ENCODE results near the gene SH3BP5.
A peak's percentile ranks its signal among the peaks of the same experiment; 100 is the strongest.

SH3BP5 gene

GRCh38 chr3:15333099-15333955 is 941 bp upstream of the SH3BP5 start:
- Histone ChIP-seq H3K27me3 (ENCODE audit: insufficient read depth, low read length) (peaks cover 28% of the 10 kb centered on the region), H3K9me3 (ENCODE audit: insufficient read depth, low read depth, low read length) (no peaks in the 10 kb centered on the region), H3K27ac (ENCODE audit: low read depth, low read length) (no peak overlapping the region), H3K4me1 (ENCODE audit: insufficient read depth, low read length) (peaks cover 16% of the 10 kb centered on the region), H3K9ac (ENCODE audit: low read depth, low read length) (peak overlapping the region; percentile 75; the same call in 1 of the 2 replicates), H3K36me3 (ENCODE audit: insufficient read depth, low read length) (no peaks in the 10 kb centered on the region), H3K4me3 (ENCODE audit: low read length) (peak overlapping the region; percentile 83)
- 85% methylated on average over 10 of the region's 10 CpGs for WGBS

GRCh38 chr3:15331606-15332404 is 581 bp downstream of the SH3BP5 start:
- H3K4me3 ChIP-seq (ENCODE audit: low read length), result peak overlapping the region; percentile 83
- H3K36me3 ChIP-seq (ENCODE audit: insufficient read depth, low read length), result 0 out of 2 replicates have a peak, but pooled peaks cover 2% of the 10 kb centered on the region
- peaks cover 28% of the 10 kb centered on the region for H3K27me3 ChIP-seq (ENCODE audit: insufficient read depth, low read length)
- peak overlapping the region; percentile 75 for H3K9ac ChIP-seq (ENCODE audit: low read depth, low read length)
- WGBS, result under 1% methylated on average over 71 of the region's 71 CpGs
- no peak overlapping the region for H3K27ac ChIP-seq (ENCODE audit: low read depth, low read length)
- no peaks in the 10 kb centered on the region for H3K9me3 ChIP-seq (ENCODE audit: insufficient read depth, low read depth, low read length)
- peaks cover 16% of the 10 kb centered on the region for H3K4me1 ChIP-seq (ENCODE audit: insufficient read depth, low read length)

- Histone ChIP-seq H3K9me3 (ENCODE audit: insufficient read depth, low read depth, low read length) (no peaks in the 10 kb centered on the region), H3K36me3 (ENCODE audit: insufficient read depth, low read length) (0 out of 2 replicates have a peak, but pooled peaks cover 2% of the 10 kb centered on the region), H3K27me3 (ENCODE audit: insufficient read depth, low read length) (peaks cover 28% of the 10 kb centered on the region), H3K4me1 (ENCODE audit: insufficient read depth, low read length) (peaks cover 16% of the 10 kb centered on the region), H3K27ac (ENCODE audit: low read depth, low read length) (no peak overlapping the region), H3K4me3 (ENCODE audit: low read length) (peak overlapping the region; percentile 83), H3K9ac (ENCODE audit: low read depth, low read length) (peak overlapping the region; percentile 75; the same call in 1 of the 2 replicates)
- 23% methylated on average over 6 of the region's 6 CpGs for WGBS
These were observed 1.2 kb downstream of the SH3BP5 start for GRCh38 chr3:15331072-15331605.

GRCh38 chr3:15330031-15330596 is 2.3 kb downstream of the SH3BP5 start:
- WGBS, result 75% methylated on average over 8 of the region's 10 CpGs
- Histone ChIP-seq H3K9me3 (ENCODE audit: insufficient read depth, low read depth, low read length) (no peaks in the 10 kb centered on the region), H3K4me1 (ENCODE audit: insufficient read depth, low read length) (peaks cover 21% of the 10 kb centered on the region), H3K27ac (ENCODE audit: low read depth, low read length) (no peak overlapping the region), H3K36me3 (ENCODE audit: insufficient read depth, low read length) (0 out of 2 replicates have a peak, but pooled peaks cover 2% of the 10 kb centered on the region), H3K9ac (ENCODE audit: low read depth, low read length) (no peak overlapping the region), H3K27me3 (ENCODE audit: insufficient read depth, low read length) (peaks cover 28% of the 10 kb centered on the region), H3K4me3 (ENCODE audit: low read length) (no peak overlapping the region)

GRCh38 chr3:15329046-15330005 is 3.1 kb downstream of the SH3BP5 start:
- H3K4me1 ChIP-seq (ENCODE audit: insufficient read depth, low read length), result peaks cover 29% of the 10 kb centered on the region
- WGBS, result 85% methylated on average over 11 of the region's 11 CpGs
- 0 out of 2 replicates have a peak, but pooled peaks cover 2% of the 10 kb centered on the region for H3K36me3 ChIP-seq (ENCODE audit: insufficient read depth, low read length)
- peaks cover 28% of the 10 kb centered on the region for H3K27me3 ChIP-seq (ENCODE audit: insufficient read depth, low read length)
- H3K9me3 ChIP-seq (ENCODE audit: insufficient read depth, low read depth, low read length), result no peaks in the 10 kb centered on the region
- H3K4me3 ChIP-seq (ENCODE audit: low read length), result no peak overlapping the region
- H3K9ac ChIP-seq (ENCODE audit: low read depth, low read length), result no peak overlapping the region
- H3K27ac ChIP-seq (ENCODE audit: low read depth, low read length), result no peak overlapping the region

GRCh38 chr3:15327941-15328340 is 4.4 kb downstream of the SH3BP5 start:
- Histone ChIP-seq H3K36me3 (ENCODE audit: insufficient read depth, low read length) (0 out of 2 replicates have a peak, but pooled peaks cover 2% of the 10 kb centered on the region), H3K9ac (ENCODE audit: low read depth, low read length) (no peak overlapping the region), H3K4me3 (ENCODE audit: low read length) (no peak overlapping the region), H3K4me1 (ENCODE audit: insufficient read depth, low read length) (peaks cover 33% of the 10 kb centered on the region), H3K27ac (ENCODE audit: low read depth, low read length) (no peak overlapping the region), H3K27me3 (ENCODE audit: insufficient read depth, low read length) (peaks cover 17% of the 10 kb centered on the region), H3K9me3 (ENCODE audit: insufficient read depth, low read depth, low read length) (no peaks in the 10 kb centered on the region)
- whole genome bisulfite sequencing, result 89% methylated on average over 6 of the region's 7 CpGs

- Histone ChIP-seq H3K27ac (ENCODE audit: low read depth, low read length) (no peak overlapping the region), H3K4me3 (ENCODE audit: low read length) (no peak overlapping the region), H3K9ac (ENCODE audit: low read depth, low read length) (no peak overlapping the region), H3K27me3 (ENCODE audit: insufficient read depth, low read length) (peaks cover 9% of the 10 kb centered on the region), H3K36me3 (ENCODE audit: insufficient read depth, low read length) (0 out of 2 replicates have a peak, but pooled peaks cover 2% of the 10 kb centered on the region), H3K4me1 (ENCODE audit: insufficient read depth, low read length) (peaks cover 33% of the 10 kb centered on the region), H3K9me3 (ENCODE audit: insufficient read depth, low read depth, low read length) (no peaks in the 10 kb centered on the region)
- 98% methylated on average over 2 of the region's 2 CpGs for WGBS
These were observed 5.7 kb downstream of the SH3BP5 start for GRCh38 chr3:15326673-15327072.

- 84% methylated on average over 3 of the region's 3 CpGs for WGBS
- Histone ChIP-seq H3K4me1 (ENCODE audit: insufficient read depth, low read length) (peaks cover 30% of the 10 kb centered on the region), H3K36me3 (ENCODE audit: insufficient read depth, low read length) (0 out of 2 replicates have a peak, but pooled peaks cover 2% of the 10 kb centered on the region), H3K9ac (ENCODE audit: low read depth, low read length) (0 out of 2 replicates have a peak overlapping the region, but pooled peaks have one; percentile 28), H3K27ac (ENCODE audit: low read depth, low read length) (peak overlapping the region; percentile 17; the same call in 1 of the 2 replicates), H3K27me3 (ENCODE audit: insufficient read depth, low read length) (peaks cover 2% of the 10 kb centered on the region; the same call in 1 of the 2 replicates), H3K9me3 (ENCODE audit: insufficient read depth, low read depth, low read length) (no peaks in the 10 kb centered on the region), H3K4me3 (ENCODE audit: low read length) (no peak overlapping the region)
These were observed 6.3 kb downstream of the SH3BP5 start for GRCh38 chr3:15326037-15326436.

- H3K27ac ChIP-seq (ENCODE audit: low read depth, low read length), result peak overlapping the region; percentile 17; the same call in 1 of the 2 replicates
- peaks cover 24% of the 10 kb centered on the region for H3K4me1 ChIP-seq (ENCODE audit: insufficient read depth, low read length)
- WGBS, result 59% methylated on average over 4 of the region's 4 CpGs
These were observed 7.2 kb downstream of the SH3BP5 start for GRCh38 chr3:15325228-15325627.

GRCh38 chr3:15324379-15324808 is 8.0 kb downstream of the SH3BP5 start:
- Histone ChIP-seq H3K4me1 (ENCODE audit: insufficient read depth, low read length) (peaks cover 17% of the 10 kb centered on the region), H3K27me3 (ENCODE audit: insufficient read depth, low read length) (no peaks in the 10 kb centered on the region), H3K4me3 (ENCODE audit: low read length) (no peak overlapping the region), H3K27ac (ENCODE audit: low read depth, low read length) (no peak overlapping the region), H3K9ac (ENCODE audit: low read depth, low read length) (no peak overlapping the region), H3K36me3 (ENCODE audit: insufficient read depth, low read length) (0 out of 2 replicates have a peak, but pooled peaks cover 2% of the 10 kb centered on the region), H3K9me3 (ENCODE audit: insufficient read depth, low read depth, low read length) (no peaks in the 10 kb centered on the region)
- 76% methylated on average over 7 of the region's 7 CpGs for WGBS

More at GRCh38 chr3:15325228-15325627, 7.2 kb downstream of the SH3BP5 start:
- H3K27me3 ChIP-seq (ENCODE audit: insufficient read depth, low read length), result no peaks in the 10 kb centered on the region
- H3K4me3 ChIP-seq (ENCODE audit: low read length), result no peak overlapping the region
- H3K9ac ChIP-seq (ENCODE audit: low read depth, low read length), result no peak overlapping the region
- no peaks in the 10 kb centered on the region for H3K9me3 ChIP-seq (ENCODE audit: insufficient read depth, low read depth, low read length)
- H3K36me3 ChIP-seq (ENCODE audit: insufficient read depth, low read length), result 0 out of 2 replicates have a peak, but pooled peaks cover 2% of the 10 kb centered on the region
